Adrenal gland (tissue), 12 donors: Measurements from ENCODE around the gene SYNGR4. TPM values are rescaled to one million over a fixed set of nuclear protein-coding genes. Genes with fewer than 3 reads are reported as not detected.
A peak's percentile ranks its signal among the peaks of the same experiment; 100 is the strongest.

Source experiments
- DNase-seq, 7 donors: peaks; one replicate each; pipeline ENCODE4 v3.0.0-alpha.2; 2019 to 2020
- H3K27ac ChIP-seq, 5 donors: fragments of 200-600 bp; sonication (generic) in 4 of 5; 1 replicate in 3 of 5; 2 replicates in 2 of 5; pipeline versions ENCODE4 v1.5.1 to v1.8.0; 2016 to 2020; ENCODE audit warnings: mild to moderate bottlenecking in 1 of 5
- H3K27me3 ChIP-seq: fragments of 200-600 bp; 2 replicates; pipeline ENCODE4 v1.8.0; 2021
- H3K36me3 ChIP-seq, 2 donors: fragments of 200-600 bp; replicated peaks in 1 of 2; 1 replicate in 1 of 2; 2 replicates in 1 of 2; pipeline versions ENCODE4 v1.5.1 to v1.8.0; 2018 to 2022
- H3K4me1 ChIP-seq, 2 donors: fragments of 200-600 bp; replicated peaks in 1 of 2; 1 replicate in 1 of 2; 2 replicates in 1 of 2; pipeline versions ENCODE4 v1.5.1 to v1.8.0; 2018 to 2021
- H3K4me3 ChIP-seq, 4 donors: fragments of 200-600 bp; sonication (generic) in 3 of 4; one replicate each; pipeline ENCODE4 v1.5.1; 2016 to 2018
- H3K9me3 ChIP-seq, 3 donors: fragments of 200-600 bp; sonication (generic) in 1 of 3; replicated peaks in 1 of 3; 1 replicate in 2 of 3; 2 replicates in 1 of 3; pipeline versions ENCODE4 v1.5.1 to v1.8.0; 2016 to 2021
- POLR2A ChIP-seq, 2 donors: fragments of 450-650 bp; IDR thresholded peaks; one replicate each; pipeline ENCODE4 v1.6.1; 2017; ENCODE audit warnings: antibody characterized with exemption in 2 of 2, mild to moderate bottlenecking in 2 of 2, moderate library complexity in 1 of 2
- WGBS, 4 donors: extraction: QIAGEN DNeasy Blood & Tissue Kit in 2 of 4; methylation state at CpG; one replicate each; pipeline versions ENCODE4 v1.1.5 to v1.1.7; 2013 to 2017; 5-methylcytosine and 5-hydroxymethylcytosine counted together
- intact Hi-C, 2 donors: fragments of 100-400 bp; cut with DNase I; formaldehyde crosslinking; loops; one replicate each; pipeline versions ENCODE4 v1.14.1 to v1.15.0; 2022 to 2023
- polyA plus RNA-seq, 3 donors: library from polyadenylated mRNA; stranded (reverse); fragments of 200-250 nt in 2 of 3; fragments of 350-450 nt in 1 of 3; fragmentation: Illumina TruSeq in 1 of 3; extraction: RNeasy Lipid Tissue Mini Kit (QIAGEN cat#74804) in 1 of 3; gene quantifications; one replicate each; pipeline ENCODE4 v1.2.3, GENCODE V29; 2013 to 2014
- total RNA-seq, 9 donors: library from RNA; depleted of rRNA in 4 of 9; stranded (reverse); fragments of >200 nt in 4 of 9; fragments of 120-200 nt in 1 of 9; fragmentation: NEBNext Ultra II Directional in 1 of 9; extraction: Animal tissue kit (Norgen Biotek cat#: 25700) in 1 of 9; gene quantifications; one replicate each; pipeline versions ENCODE4 v1.1.0 to v1.2.4, GENCODE V29; 2013 to 2023
- TF ChIP-seq, protein P1 (sequence below), 6 experiments: fragments of 450-650 bp in 4 of 6; fragments of 200-600 bp in 2 of 6; sonication (generic) in 1 of 6; IDR thresholded peaks; 1 replicate in 5 of 6; 2 replicates in 1 of 6; pipeline versions ENCODE4 v1.5.1 to v1.8.0; 2016 to 2021; ENCODE audit warnings: antibody characterized with exemption in 6 of 6, mild to moderate bottlenecking in 2 of 6, moderate library complexity in 1 of 6
- donor health status: healthy with polysubstance abuse.
- donor health status: Bipolar disorder and iron deficiency.
- donor health status: DM: yes; HTN: yes; CAD: no.
- donor health status: DM: no; HTN: no; CAD: no.
- donor health status: DM: no; HTN: no; CAD: no.
- donor health status: DM: yes; HTN: yes; CAD: no.

Gene SYNGR4
- total and polyA plus RNA-seq, 12 donors, result 0.13 TPM; not detected in 11

DNA sequence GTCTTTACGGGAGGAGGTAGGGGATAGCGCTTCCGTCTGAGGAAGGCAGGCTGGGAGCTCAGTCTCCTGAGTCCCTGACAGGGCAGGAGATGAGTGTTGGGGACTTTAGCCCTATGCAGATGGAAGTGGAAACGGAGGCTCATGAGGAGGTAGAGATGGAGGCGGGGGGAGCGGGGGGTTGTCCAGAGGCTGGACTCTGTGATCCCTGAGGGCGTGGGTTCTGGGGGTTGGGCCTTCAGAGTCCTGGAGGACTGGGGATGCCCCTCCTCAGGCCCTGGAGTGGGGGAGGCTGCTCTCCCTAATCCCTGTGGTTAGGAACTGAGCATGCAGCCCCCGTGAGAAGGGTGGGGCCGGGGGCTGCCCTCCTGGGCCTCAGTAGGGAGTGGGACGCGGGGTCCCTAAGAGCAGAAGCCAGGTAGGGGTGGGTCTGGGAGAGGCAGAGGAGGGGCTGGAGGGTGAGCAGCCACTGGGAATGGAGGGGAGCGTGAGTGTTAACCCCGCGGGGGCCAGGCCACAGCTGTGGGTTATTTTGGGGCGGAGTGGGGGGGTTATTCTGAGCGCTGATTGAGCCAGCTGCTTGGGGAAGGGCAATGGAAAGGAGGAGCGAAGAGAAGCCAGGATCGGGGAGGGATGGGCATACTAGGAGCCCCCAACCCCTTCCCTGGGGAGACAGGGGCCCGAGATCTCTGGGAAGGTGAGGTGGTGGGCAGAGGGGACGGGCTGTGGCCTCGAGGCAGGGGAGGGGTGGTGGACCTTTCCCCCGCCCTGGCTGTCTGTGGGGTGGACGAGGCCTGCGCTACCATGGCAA lies 32.1 kb downstream of the SYNGR4 start:
- Histone ChIP-seq H3K4me3 (no peak overlapping the region), H3K36me3 (no peaks in the 10 kb centered on the region), H3K9me3 (no peaks in the 10 kb centered on the region), H3K27me3 (peaks cover 40% of the 10 kb centered on the region), H3K27ac (no peak overlapping the region), H3K4me1 (peaks cover 0 to 6% of the 10 kb centered on the region in 2 donors)
- no peak for DNase-seq
- 59 to 64% (median 63%) methylated on average over 24 of the region's 24 CpGs for WGBS, 4 donors
- intact Hi-C loops, result loop anchor here in 1 of 2 donors (10.0 kb wide), 1 partner anchor 49 kb away; the partner anchor contains the start of gene GRWD1
- no peak for TF ChIP-seq POLR2A (IDR thresholded peaks at IDR 0.05)
- TF ChIP-seq, protein P1, sequence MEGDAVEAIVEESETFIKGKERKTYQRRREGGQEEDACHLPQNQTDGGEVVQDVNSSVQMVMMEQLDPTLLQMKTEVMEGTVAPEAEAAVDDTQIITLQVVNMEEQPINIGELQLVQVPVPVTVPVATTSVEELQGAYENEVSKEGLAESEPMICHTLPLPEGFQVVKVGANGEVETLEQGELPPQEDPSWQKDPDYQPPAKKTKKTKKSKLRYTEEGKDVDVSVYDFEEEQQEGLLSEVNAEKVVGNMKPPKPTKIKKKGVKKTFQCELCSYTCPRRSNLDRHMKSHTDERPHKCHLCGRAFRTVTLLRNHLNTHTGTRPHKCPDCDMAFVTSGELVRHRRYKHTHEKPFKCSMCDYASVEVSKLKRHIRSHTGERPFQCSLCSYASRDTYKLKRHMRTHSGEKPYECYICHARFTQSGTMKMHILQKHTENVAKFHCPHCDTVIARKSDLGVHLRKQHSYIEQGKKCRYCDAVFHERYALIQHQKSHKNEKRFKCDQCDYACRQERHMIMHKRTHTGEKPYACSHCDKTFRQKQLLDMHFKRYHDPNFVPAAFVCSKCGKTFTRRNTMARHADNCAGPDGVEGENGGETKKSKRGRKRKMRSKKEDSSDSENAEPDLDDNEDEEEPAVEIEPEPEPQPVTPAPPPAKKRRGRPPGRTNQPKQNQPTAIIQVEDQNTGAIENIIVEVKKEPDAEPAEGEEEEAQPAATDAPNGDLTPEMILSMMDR (IDR thresholded peaks at IDR 0.05), result no peak

DNA sequence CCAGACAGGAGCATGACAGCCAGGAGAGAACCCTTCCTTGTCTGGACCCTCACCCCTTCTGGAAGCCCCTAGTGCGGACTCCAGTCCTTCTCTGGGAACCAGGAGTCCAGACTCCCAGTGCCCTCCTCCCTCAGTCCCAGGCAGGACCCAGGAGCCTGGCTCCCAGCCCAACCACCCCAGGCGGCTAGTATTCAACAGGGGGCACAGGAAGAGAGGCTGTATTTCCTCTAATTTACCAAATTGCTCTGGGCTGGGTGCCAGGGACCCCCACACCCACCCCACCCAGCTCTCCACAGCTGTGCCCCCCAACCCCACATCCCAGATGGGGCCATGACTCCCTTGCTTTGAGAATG lies 32.6 kb downstream of the SYNGR4 start:
- intact Hi-C loops, result loop anchor here in 1 of 2 donors (10.0 kb wide), 1 partner anchor 48 kb away; the partner anchor contains the start of gene GRWD1
- no peak for TF ChIP-seq POLR2A (IDR thresholded peaks at IDR 0.05)
- TF ChIP-seq, protein P1 (IDR thresholded peaks at IDR 0.05), result no peak
- peaks cover 0 to 6% of the 10 kb centered on the region in 2 donors for H3K4me1 ChIP-seq
- H3K9me3 ChIP-seq, result no peaks in the 10 kb centered on the region
- no peak for DNase-seq
- no peaks in the 10 kb centered on the region for H3K36me3 ChIP-seq
- no peak overlapping the region for H3K27ac ChIP-seq
- no peak overlapping the region for H3K4me3 ChIP-seq
- H3K27me3 ChIP-seq, result peaks cover 40% of the 10 kb centered on the region
- 47 to 83% (median 56%) methylated on average over 1 to 2 of the region's 2 CpGs for WGBS, 4 donors

DNA sequence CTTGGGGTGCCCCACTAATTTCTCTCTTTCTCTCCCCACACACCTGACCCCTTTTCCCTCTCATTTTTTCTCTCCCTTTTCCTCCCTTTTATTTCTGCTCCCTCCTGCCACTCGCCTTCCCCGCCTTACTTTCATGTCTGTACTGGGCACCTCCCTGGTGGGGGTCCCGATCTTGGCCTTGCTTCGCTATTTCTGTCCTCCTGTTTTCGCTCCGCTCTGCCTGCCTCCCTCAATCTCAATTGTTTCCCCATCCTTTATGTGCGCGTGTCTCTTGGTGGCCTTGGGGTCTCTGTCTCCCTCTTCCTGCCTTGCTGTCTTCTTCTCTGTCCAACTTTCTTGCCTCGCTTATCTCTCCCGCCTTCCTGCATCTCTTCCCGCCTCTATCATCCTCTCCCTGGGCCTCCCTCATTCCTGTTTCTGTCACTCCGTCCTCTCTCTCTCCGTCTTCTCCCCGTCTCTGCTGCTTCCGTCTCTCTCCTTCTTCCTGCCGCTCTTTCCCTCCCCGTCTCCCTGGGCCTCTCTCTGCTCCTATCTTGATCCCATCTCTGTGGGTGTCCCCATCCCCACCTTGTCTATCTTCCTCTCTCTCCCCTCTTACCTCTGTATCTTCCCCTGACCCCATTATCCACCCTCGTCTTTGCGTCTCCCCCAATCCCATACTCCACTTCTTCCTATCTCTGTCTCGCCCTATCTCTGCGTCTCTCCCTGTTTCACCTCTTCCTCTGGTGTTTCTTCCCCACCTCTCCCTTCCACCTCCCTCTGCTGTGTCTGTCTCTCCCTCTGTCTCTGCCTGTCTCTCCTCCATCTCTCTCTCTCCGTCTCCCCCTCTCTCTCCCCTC lies 33.3 kb downstream of the SYNGR4 start:
- no peak for TF ChIP-seq POLR2A (IDR thresholded peaks at IDR 0.05)
- TF ChIP-seq, protein P1 (IDR thresholded peaks at IDR 0.05), result no peak
- Histone ChIP-seq H3K27me3 (peaks cover 40% of the 10 kb centered on the region), H3K36me3 (no peaks in the 10 kb centered on the region), H3K4me3 (peak overlapping the region in 1 of 4 donors; percentile 52), H3K4me1 (peaks cover 0 to 6% of the 10 kb centered on the region in 2 donors), H3K27ac (no peak overlapping the region), H3K9me3 (no peaks in the 10 kb centered on the region)
- intact Hi-C loops, result loop anchor here in 1 of 2 donors (10.0 kb wide), 1 partner anchor 47 kb away; the partner anchor contains the start of gene GRWD1
- WGBS, 4 donors, result 49 to 54% (median 54%) methylated on average over 22 of the region's 22 CpGs
- no peak for DNase-seq

DNA sequence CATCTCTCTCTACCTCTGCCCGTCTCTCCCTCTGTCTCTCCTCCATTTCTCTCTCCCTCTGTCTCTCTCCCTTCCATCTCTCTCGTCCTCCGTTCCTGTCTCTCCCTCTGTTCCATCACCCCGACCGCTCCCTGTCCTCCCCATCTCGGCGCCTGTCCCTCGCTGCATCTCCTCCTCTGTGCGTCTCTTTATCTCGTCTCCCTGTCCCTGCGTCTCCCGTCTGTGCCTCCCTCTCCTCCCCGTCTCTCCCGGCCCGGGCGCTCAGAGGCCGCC lies 33.9 kb downstream of the SYNGR4 start:
- Histone ChIP-seq H3K4me3 (peak overlapping the region in 1 of 4 donors; percentile 52), H3K27me3 (peaks cover 40% of the 10 kb centered on the region)
- intact Hi-C loops, result loop anchor here in 1 of 2 donors (10.0 kb wide), 1 partner anchor 47 kb away; the partner anchor contains the start of gene GRWD1

More for the DNA sequence above, 33.9 kb downstream of the SYNGR4 start:
- DNase-seq, result no peak
- WGBS, 4 donors, result 6 to 7% (median 6%) methylated on average over 17 of the region's 17 CpGs
- Histone ChIP-seq H3K4me1 (peaks cover 0 to 6% of the 10 kb centered on the region in 2 donors), H3K9me3 (no peaks in the 10 kb centered on the region), H3K36me3 (no peaks in the 10 kb centered on the region), H3K27ac (peak overlapping the region in 1 of 5 donors; percentile 68)
- TF ChIP-seq, protein P1 (IDR thresholded peaks at IDR 0.05), result no peak
- no peak for TF ChIP-seq POLR2A (IDR thresholded peaks at IDR 0.05)
